ACC112 (cell line): Measurements from ENCODE around the gene WDR1.

Source experiments
- H2AFZ ChIP-seq: fragments of 200-600 bp; sonication (generic); one replicate; pipeline ENCODE4 v1.6.0; 2017; ENCODE audit warnings: antibody characterized with exemption, low read length; ENCODE audit not compliant: unreplicated experiment
- H3K27ac ChIP-seq: fragments of 200-600 bp; sonication (generic); 2 replicates; pipeline ENCODE4 v1.5.1; 2014; ENCODE audit warnings: low read depth, mild to moderate bottlenecking, antibody characterized with exemption, low read length, moderate library complexity
- H3K27me3 ChIP-seq: fragments of 200-600 bp; sonication (generic); 2 replicates; pipeline ENCODE4 v1.6.1; 2014; ENCODE audit warnings: mild to moderate bottlenecking, antibody characterized with exemption, low read length, moderate library complexity, mixed read lengths; ENCODE audit not compliant: insufficient read depth
- H3K36me3 ChIP-seq: fragments of 200-600 bp; sonication (generic); 2 replicates; pipeline ENCODE4 v1.6.1; 2016; ENCODE audit warnings: mild to moderate bottlenecking, antibody characterized with exemption, low read length, moderate library complexity, mixed read lengths; ENCODE audit not compliant: insufficient read depth
- H3K4me1 ChIP-seq: fragments of 200-600 bp; sonication (generic); one replicate; pipeline ENCODE4 v1.6.1; 2016; ENCODE audit warnings: low read length, mixed read lengths; ENCODE audit not compliant: insufficient read depth, unreplicated experiment, control insufficient read depth
- H3K4me3 ChIP-seq: fragments of 200-600 bp; sonication (generic); 2 replicates; pipeline ENCODE4 v1.5.1; 2014; ENCODE audit warnings: mild to moderate bottlenecking, low read depth, low read length
- H3K79me2 ChIP-seq: fragments of 200-600 bp; sonication (generic); one replicate; pipeline ENCODE4 v1.6.0; 2016; ENCODE audit warnings: low read length; ENCODE audit not compliant: control insufficient read depth, unreplicated experiment, insufficient read depth

The WDR1 gene

DNA sequence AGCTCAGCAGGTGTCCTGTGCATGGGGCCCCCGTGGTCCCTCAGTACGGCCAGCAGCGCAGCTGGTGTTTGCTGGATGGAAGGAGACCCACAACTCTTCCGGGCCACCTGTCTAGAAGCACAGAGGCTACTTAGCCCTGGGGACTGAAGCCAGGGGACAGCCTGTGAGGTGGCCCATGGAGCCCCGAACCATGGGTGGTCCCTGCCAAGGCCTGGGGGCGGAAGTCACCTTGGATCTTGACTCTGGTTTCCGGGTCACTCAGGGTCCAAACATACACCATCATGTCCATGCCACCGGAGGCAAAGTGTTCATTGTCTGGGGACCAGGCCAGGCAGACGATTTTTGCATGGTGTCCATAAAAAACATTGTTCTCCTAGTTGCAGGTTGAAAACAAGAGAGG is 39.5 kb downstream of the WDR1 start:
- H3K4me3 ChIP-seq, result no peak overlapping the region
- H3K27ac ChIP-seq, result no peak overlapping the region
- peaks cover 4% of the 10 kb centered on the region for H3K4me1 ChIP-seq
- peaks cover 6% of the 10 kb centered on the region for H3K79me2 ChIP-seq
- H2AFZ ChIP-seq, result no peak overlapping the region
- H3K36me3 ChIP-seq, result peaks cover 65% of the 10 kb centered on the region
- no peaks in the 10 kb centered on the region for H3K27me3 ChIP-seq

- H3K79me2 ChIP-seq, result peaks cover 4% of the 10 kb centered on the region
- no peak overlapping the region for H3K27ac ChIP-seq
- peaks cover 57% of the 10 kb centered on the region for H3K36me3 ChIP-seq
- no peak overlapping the region for H3K4me3 ChIP-seq
- no peaks in the 10 kb centered on the region for H3K27me3 ChIP-seq
- no peak overlapping the region for H2AFZ ChIP-seq
- H3K4me1 ChIP-seq, result peaks cover 4% of the 10 kb centered on the region
Observed at GRCh38 chr4:10075953-10076391, 40.6 kb downstream of the WDR1 start.

- no peak overlapping the region for H3K4me3 ChIP-seq
- H3K4me1 ChIP-seq, result peaks cover 4% of the 10 kb centered on the region
- H3K27ac ChIP-seq, result no peak overlapping the region
- H3K36me3 ChIP-seq, result peaks cover 51% of the 10 kb centered on the region
- H2AFZ ChIP-seq, result no peak overlapping the region
- no peaks in the 10 kb centered on the region for H3K27me3 ChIP-seq
- H3K79me2 ChIP-seq, result peaks cover 4% of the 10 kb centered on the region
Observed at GRCh38 chr4:10075158-10075863, 41.3 kb downstream of the WDR1 start.

GRCh38 chr4:10074767-10075105 is 41.9 kb downstream of the WDR1 start:
- Histone ChIP-seq H3K4me1 (peaks cover 4% of the 10 kb centered on the region), H2AFZ (no peak overlapping the region), H3K4me3 (no peak overlapping the region), H3K27me3 (no peaks in the 10 kb centered on the region), H3K27ac (no peak overlapping the region), H3K79me2 (peaks cover 1% of the 10 kb centered on the region), H3K36me3 (peaks cover 49% of the 10 kb centered on the region)

DNA sequence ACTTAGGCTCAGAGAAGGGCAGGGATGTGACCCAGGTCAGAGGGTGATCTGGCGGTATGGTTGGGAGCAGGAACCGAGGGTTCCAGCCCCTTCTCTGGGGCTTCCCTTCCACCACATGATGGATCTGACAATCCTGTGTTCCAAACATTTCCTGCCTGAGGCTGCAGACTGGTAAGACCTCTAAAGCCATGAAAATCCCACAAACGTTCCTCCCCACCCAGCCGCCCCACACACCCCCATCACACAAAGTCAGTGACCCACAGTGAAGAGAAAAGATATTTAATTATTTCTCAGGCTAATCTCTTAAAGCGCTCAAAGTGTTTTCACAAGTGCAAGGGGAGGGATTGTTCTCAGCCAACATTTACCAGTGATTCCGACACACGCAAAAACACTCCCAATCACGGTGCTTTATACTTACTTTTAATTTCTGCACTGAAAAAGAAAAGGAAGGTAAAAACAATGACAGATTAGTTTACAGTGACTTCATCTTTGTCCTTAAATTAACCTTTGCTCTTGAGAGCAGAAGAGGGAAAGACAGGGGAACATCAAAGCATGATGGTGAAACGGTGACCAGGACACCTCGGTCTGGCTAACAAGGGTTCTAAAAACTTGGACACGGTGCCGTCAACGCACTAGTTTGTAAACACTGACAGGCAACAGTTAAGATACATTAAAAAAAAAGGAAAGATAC is 42.4 kb downstream of the WDR1 start:
- no peak overlapping the region for H3K4me3 ChIP-seq
- H3K27ac ChIP-seq, result no peak overlapping the region
- H2AFZ ChIP-seq, result no peak overlapping the region
- no peaks in the 10 kb centered on the region for H3K79me2 ChIP-seq
- peaks cover 43% of the 10 kb centered on the region for H3K36me3 ChIP-seq
- no peaks in the 10 kb centered on the region for H3K27me3 ChIP-seq
- H3K4me1 ChIP-seq, result peaks cover 4% of the 10 kb centered on the region

DNA sequence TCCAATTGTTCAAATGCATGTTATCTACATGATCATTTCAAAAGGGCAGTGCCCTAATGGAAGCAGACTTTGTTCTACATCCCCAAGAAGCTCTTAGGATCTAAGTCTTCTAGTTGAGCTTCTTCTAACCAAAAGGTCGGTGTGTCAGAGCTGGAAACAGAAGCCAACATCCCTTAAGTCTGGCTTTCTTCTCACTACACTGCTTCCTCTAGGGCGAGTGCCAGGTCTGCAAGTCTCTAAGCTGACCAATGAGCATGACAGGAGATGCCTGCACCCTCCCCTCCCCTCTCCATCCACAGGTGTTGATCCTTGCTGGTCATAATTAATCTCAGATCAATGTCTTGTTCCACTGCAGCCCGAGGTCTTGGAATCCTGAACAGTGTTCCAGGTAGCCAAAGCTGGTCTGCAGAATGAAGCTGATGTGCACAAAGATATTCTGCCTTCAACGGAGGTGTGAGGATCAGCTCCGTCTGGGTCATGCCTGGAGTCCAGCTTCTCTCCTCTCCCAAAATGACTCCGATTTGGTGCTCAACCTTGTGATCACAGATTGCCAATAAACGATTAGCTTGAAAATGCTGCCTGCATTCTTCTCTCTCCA is 44.1 kb downstream of the WDR1 start:
- Histone ChIP-seq H3K4me1 (no peaks in the 10 kb centered on the region), H3K79me2 (no peaks in the 10 kb centered on the region), H3K4me3 (no peak overlapping the region), H3K36me3 (peaks cover 33% of the 10 kb centered on the region), H2AFZ (no peak overlapping the region), H3K27me3 (no peaks in the 10 kb centered on the region), H3K27ac (no peak overlapping the region)

- no peaks in the 10 kb centered on the region for H3K79me2 ChIP-seq
- H3K4me1 ChIP-seq, result no peaks in the 10 kb centered on the region
- no peak overlapping the region for H3K27ac ChIP-seq
- no peak overlapping the region for H2AFZ ChIP-seq
- no peaks in the 10 kb centered on the region for H3K27me3 ChIP-seq
- H3K4me3 ChIP-seq, result no peak overlapping the region
- peaks cover 11% of the 10 kb centered on the region for H3K36me3 ChIP-seq
Observed at GRCh38 chr4:10069075-10069642, 47.4 kb downstream of the WDR1 start.

DNA sequence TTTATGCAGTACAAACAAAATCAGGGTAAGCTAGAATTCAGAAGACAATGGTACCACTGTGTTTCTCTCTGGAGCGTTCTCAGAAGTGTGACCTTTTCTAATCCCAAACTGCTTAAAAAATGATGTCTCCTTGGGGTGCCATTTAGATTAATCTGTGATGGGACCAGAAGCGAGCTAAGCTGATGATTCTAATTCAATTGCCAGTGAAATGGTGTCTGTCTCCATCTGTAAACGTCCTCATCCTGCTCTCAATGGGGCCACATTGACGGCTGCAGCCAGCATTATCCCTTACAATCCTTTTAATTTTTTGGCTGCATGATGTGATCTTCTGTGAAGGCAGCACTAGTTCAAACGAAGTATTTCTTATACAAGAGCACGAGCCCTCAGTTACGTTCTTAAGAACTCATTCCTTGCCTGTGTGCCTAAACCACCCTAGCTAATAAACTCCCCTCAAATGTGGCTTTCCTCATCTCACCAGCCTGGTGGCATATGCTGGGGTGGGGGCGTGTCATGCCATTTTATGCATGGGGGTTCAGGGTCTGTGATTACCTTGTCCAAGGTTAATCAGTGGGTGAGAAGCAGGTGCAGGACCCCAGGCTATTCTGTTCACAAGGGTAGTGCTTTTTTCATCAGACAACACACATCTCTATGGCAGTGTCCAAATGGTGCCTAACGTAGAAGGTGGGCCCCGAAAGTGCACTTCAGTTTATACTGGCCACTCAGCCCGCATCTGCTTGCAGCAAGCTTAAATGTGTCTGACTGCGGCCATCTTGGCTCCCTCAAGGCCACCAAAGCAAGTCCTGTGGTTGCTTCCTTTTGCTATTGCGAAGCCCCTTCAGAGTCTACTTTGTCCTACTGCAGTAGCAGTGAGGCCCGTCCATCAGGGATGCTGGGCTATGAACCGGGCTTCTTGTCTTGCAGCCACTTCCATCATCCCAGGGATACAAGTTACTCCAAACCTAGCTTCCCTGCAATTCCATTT is 49.6 kb downstream of the WDR1 start:
- Histone ChIP-seq H3K4me1 (peaks cover 6% of the 10 kb centered on the region), H3K4me3 (no peak overlapping the region), H3K27me3 (no peaks in the 10 kb centered on the region), H3K27ac (no peak overlapping the region), H3K36me3 (no peaks in the 10 kb centered on the region), H2AFZ (no peak overlapping the region), H3K79me2 (no peaks in the 10 kb centered on the region)

DNA sequence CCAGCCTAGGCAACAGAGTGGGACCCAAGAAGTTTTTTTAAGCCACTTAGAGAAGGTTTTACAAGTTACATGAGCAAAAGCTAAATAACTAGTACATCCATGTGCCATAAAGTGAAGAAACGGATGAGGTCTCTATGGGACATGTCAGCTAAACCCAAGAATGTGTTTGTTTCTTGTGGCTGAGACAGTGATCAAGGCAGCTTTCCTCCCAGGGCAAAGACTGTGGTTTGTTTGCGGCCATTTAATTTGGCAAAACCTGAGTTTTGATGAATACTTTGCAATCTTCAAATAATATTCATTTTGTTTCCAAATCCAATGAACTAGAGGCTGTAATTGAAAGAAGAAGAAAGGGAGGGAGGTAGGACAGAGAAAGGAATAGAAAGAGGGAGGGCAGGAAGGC is 50.4 kb downstream of the WDR1 start:
- Histone ChIP-seq H3K36me3 (no peaks in the 10 kb centered on the region), H3K27ac (no peak overlapping the region), H3K79me2 (no peaks in the 10 kb centered on the region), H3K27me3 (no peaks in the 10 kb centered on the region), H3K4me3 (no peak overlapping the region), H2AFZ (no peak overlapping the region), H3K4me1 (peaks cover 13% of the 10 kb centered on the region)
